GM19099 (cell line): ENCODE data around the gene ST13.

Experiments
- POLR2A ChIP-seq: IDR thresholded peaks from 3 replicates; pipeline ENCODE4 v1.6.1; 2011; ENCODE audit warnings: low read depth; ENCODE audit not compliant: insufficient read length; ENCODE audit errors: extremely low read depth

The ST13 gene

GRCh38 chr22:40855071-40855978 lies 1.1 kb downstream of the ST13 start:
- TF ChIP-seq POLR2A, result no peak

- no peak for TF ChIP-seq POLR2A
Observed at GRCh38 chr22:40853961-40854360, 2.5 kb downstream of the ST13 start.

GRCh38 chr22:40853333-40853732 lies 3.1 kb downstream of the ST13 start:
- no peak for TF ChIP-seq POLR2A

- TF ChIP-seq POLR2A, result no peak
Observed at GRCh38 chr22:40844951-40845350, 11.5 kb downstream of the ST13 start.

GRCh38 chr22:40838486-40838885 lies 18.0 kb downstream of the ST13 start:
- TF ChIP-seq POLR2A, result no peak

- TF ChIP-seq POLR2A, result no peak
Observed at GRCh38 chr22:40834619-40835018, 21.8 kb downstream of the ST13 start.

GRCh38 chr22:40829131-40829530 lies 27.3 kb downstream of the ST13 start:
- no peak for TF ChIP-seq POLR2A

GRCh38 chr22:40826984-40827741 lies 29.3 kb downstream of the ST13 start:
- no peak for TF ChIP-seq POLR2A

GRCh38 chr22:40823426-40823825 lies 33.0 kb downstream of the ST13 start:
- no peak for TF ChIP-seq POLR2A

- no peak for TF ChIP-seq POLR2A
Observed at GRCh38 chr22:40819599-40820140, 36.8 kb downstream of the ST13 start.

GRCh38 chr22:40818747-40819598 lies 37.5 kb downstream of the ST13 start, which contains the start of gene SLC25A17:
Gene SLC25A17 (minus strand): TSS chr22:40819346. CDS start chr22:40819248, 98 bp downstream.
- peak; percentile 84 for TF ChIP-seq POLR2A

GRCh38 chr22:40818192-40818746 lies 38.2 kb downstream of the ST13 start:
- no peak for TF ChIP-seq POLR2A

- TF ChIP-seq POLR2A, result peak; percentile 26
Observed at GRCh38 chr22:40817737-40818136, 38.7 kb downstream of the ST13 start.

GRCh38 chr22:40813912-40814315 lies 42.5 kb downstream of the ST13 start:
- no peak for TF ChIP-seq POLR2A

- TF ChIP-seq POLR2A, result no peak
Observed at GRCh38 chr22:40808018-40808841, 48.2 kb downstream of the ST13 start.
